Adrenal gland (tissue), 12 donors: ENCODE results near the gene CT45A10. TPM values are rescaled to one million over a fixed set of nuclear protein-coding genes. Genes with fewer than 3 reads are reported as not detected.
"Not testable (repeated sequence)": the region's sequence is repeated elsewhere in the genome, so short reads cannot be mapped to it uniquely, and the experiment has no call there.

Experiments
- DNase-seq, 7 donors: peaks; one replicate each; pipeline ENCODE4 v3.0.0-alpha.2; 2019 to 2020
- H3K27ac ChIP-seq, 5 donors: fragments of 200-600 bp; sonication (generic) in 4 of 5; 1 replicate in 3 of 5; 2 replicates in 2 of 5; pipeline versions ENCODE4 v1.5.1 to v1.8.0; 2016 to 2020; ENCODE audit warnings: mild to moderate bottlenecking in 1 of 5
- H3K27me3 ChIP-seq: fragments of 200-600 bp; 2 replicates; pipeline ENCODE4 v1.8.0; 2021
- H3K36me3 ChIP-seq, 2 donors: fragments of 200-600 bp; replicated peaks in 1 of 2; 1 replicate in 1 of 2; 2 replicates in 1 of 2; pipeline versions ENCODE4 v1.5.1 to v1.8.0; 2018 to 2022
- H3K4me1 ChIP-seq, 2 donors: fragments of 200-600 bp; replicated peaks in 1 of 2; 1 replicate in 1 of 2; 2 replicates in 1 of 2; pipeline versions ENCODE4 v1.5.1 to v1.8.0; 2018 to 2021
- H3K4me3 ChIP-seq, 4 donors: fragments of 200-600 bp; sonication (generic) in 3 of 4; one replicate each; pipeline ENCODE4 v1.5.1; 2016 to 2018
- H3K9me3 ChIP-seq, 3 donors: fragments of 200-600 bp; sonication (generic) in 1 of 3; replicated peaks in 1 of 3; 1 replicate in 2 of 3; 2 replicates in 1 of 3; pipeline versions ENCODE4 v1.5.1 to v1.8.0; 2016 to 2021
- POLR2A ChIP-seq, 2 donors: fragments of 450-650 bp; IDR thresholded peaks; one replicate each; pipeline ENCODE4 v1.6.1; 2017; ENCODE audit warnings: antibody characterized with exemption in 2 of 2, mild to moderate bottlenecking in 2 of 2, moderate library complexity in 1 of 2
- WGBS, 4 donors: extraction: QIAGEN DNeasy Blood & Tissue Kit in 2 of 4; methylation state at CpG; one replicate each; pipeline versions ENCODE4 v1.1.5 to v1.1.7; 2013 to 2017; 5-methylcytosine and 5-hydroxymethylcytosine counted together
- intact Hi-C, 2 donors: fragments of 100-400 bp; cut with DNase I; formaldehyde crosslinking; loops; one replicate each; pipeline versions ENCODE4 v1.14.1 to v1.15.0; 2022 to 2023
- polyA plus RNA-seq, 3 donors: library from polyadenylated mRNA; stranded (reverse); fragments of 200-250 nt in 2 of 3; fragments of 350-450 nt in 1 of 3; fragmentation: Illumina TruSeq in 1 of 3; extraction: RNeasy Lipid Tissue Mini Kit (QIAGEN cat#74804) in 1 of 3; gene quantifications; one replicate each; pipeline ENCODE4 v1.2.3, GENCODE V29; 2013 to 2014
- total RNA-seq, 9 donors: library from RNA; depleted of rRNA in 4 of 9; stranded (reverse); fragments of >200 nt in 4 of 9; fragments of 120-200 nt in 1 of 9; fragmentation: NEBNext Ultra II Directional in 1 of 9; extraction: Animal tissue kit (Norgen Biotek cat#: 25700) in 1 of 9; gene quantifications; one replicate each; pipeline versions ENCODE4 v1.1.0 to v1.2.4, GENCODE V29; 2013 to 2023
- TF ChIP-seq, protein P1 (sequence below), 6 experiments: fragments of 450-650 bp in 4 of 6; fragments of 200-600 bp in 2 of 6; sonication (generic) in 1 of 6; IDR thresholded peaks; 1 replicate in 5 of 6; 2 replicates in 1 of 6; pipeline versions ENCODE4 v1.5.1 to v1.8.0; 2016 to 2021; ENCODE audit warnings: antibody characterized with exemption in 6 of 6, mild to moderate bottlenecking in 2 of 6, moderate library complexity in 1 of 6
- donor health status: healthy with polysubstance abuse.
- donor health status: Bipolar disorder and iron deficiency.
- donor health status: DM: yes; HTN: yes; CAD: no.
- donor health status: DM: no; HTN: no; CAD: no.
- donor health status: DM: no; HTN: no; CAD: no.
- donor health status: DM: yes; HTN: yes; CAD: no.

Gene CT45A10
- total and polyA plus RNA-seq, 12 donors: not detected

DNA sequence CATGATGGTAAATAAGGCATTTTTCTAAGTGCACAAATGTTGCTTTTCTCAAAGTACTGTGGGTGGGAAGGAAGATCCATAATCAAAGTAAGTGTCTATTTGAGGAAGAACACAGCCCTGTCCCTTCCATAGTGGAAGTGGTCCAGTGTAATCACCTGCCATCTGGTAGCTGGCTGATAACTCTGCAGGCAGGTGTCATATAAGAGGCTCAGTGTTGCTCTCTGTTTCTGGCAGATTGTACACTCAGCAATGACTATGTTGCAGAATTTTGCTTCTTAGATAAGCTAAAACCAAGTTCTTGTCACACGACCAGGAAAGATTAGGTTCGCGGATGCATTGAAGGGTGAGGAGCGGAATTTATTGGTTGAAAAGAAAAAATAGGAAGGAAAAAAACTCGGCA, 21.2 kb upstream of the CT45A10 start:
- intact Hi-C loops: no loop called here
- 75 to 89% (median 80%) methylated on average over 5 of the region's 5 CpGs for WGBS, 4 donors
- H3K4me3 ChIP-seq: no peak overlapping the region

DNA sequence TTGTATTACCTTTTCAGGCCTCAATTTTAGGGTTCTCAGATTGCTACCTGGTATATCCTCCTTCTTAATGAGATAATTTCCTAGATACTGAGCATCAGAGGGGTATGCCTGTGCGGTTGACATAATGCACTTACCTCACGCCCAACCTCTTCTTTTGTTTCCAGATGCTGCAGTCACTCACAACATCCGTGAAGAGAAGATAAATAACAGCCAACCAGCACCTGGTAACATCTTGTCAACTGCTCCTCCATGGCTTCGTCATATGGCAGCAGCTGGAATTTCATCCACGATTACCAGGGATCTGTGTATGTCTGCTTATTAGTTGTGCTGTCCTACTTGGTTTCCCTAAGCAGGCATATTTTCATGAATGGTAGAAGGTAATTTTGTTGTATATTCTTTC, 17.0 kb upstream of the CT45A10 start:
- no peaks in the 10 kb centered on the region for H3K36me3 ChIP-seq
- no peak overlapping the region for H3K4me3 ChIP-seq
- 58 to 74% (median 63%) methylated on average over 5 of the region's 5 CpGs for WGBS, 4 donors
- no peaks in the 10 kb centered on the region for H3K9me3 ChIP-seq
- TF ChIP-seq POLR2A (IDR thresholded peaks at IDR 0.05): no peak
- TF ChIP-seq, protein P1, sequence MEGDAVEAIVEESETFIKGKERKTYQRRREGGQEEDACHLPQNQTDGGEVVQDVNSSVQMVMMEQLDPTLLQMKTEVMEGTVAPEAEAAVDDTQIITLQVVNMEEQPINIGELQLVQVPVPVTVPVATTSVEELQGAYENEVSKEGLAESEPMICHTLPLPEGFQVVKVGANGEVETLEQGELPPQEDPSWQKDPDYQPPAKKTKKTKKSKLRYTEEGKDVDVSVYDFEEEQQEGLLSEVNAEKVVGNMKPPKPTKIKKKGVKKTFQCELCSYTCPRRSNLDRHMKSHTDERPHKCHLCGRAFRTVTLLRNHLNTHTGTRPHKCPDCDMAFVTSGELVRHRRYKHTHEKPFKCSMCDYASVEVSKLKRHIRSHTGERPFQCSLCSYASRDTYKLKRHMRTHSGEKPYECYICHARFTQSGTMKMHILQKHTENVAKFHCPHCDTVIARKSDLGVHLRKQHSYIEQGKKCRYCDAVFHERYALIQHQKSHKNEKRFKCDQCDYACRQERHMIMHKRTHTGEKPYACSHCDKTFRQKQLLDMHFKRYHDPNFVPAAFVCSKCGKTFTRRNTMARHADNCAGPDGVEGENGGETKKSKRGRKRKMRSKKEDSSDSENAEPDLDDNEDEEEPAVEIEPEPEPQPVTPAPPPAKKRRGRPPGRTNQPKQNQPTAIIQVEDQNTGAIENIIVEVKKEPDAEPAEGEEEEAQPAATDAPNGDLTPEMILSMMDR (IDR thresholded peaks at IDR 0.05): no peak
- no peak overlapping the region for H3K27ac ChIP-seq
- DNase-seq: no peak
- peaks cover 7% of the 10 kb centered on the region for H3K27me3 ChIP-seq
- no peaks in the 10 kb centered on the region for H3K4me1 ChIP-seq
- intact Hi-C loops: no loop called here

More for the DNA sequence above, 21.2 kb upstream of the CT45A10 start:
- Histone ChIP-seq H3K27ac (no peak overlapping the region), H3K9me3 (no peaks in the 10 kb centered on the region), H3K27me3 (peaks cover 7% of the 10 kb centered on the region), H3K4me1 (no peaks in the 10 kb centered on the region), H3K36me3 (no peaks in the 10 kb centered on the region)
- TF ChIP-seq, protein P1 (IDR thresholded peaks at IDR 0.05): no peak
- no peak for TF ChIP-seq POLR2A (IDR thresholded peaks at IDR 0.05)
- no peak for DNase-seq

DNA sequence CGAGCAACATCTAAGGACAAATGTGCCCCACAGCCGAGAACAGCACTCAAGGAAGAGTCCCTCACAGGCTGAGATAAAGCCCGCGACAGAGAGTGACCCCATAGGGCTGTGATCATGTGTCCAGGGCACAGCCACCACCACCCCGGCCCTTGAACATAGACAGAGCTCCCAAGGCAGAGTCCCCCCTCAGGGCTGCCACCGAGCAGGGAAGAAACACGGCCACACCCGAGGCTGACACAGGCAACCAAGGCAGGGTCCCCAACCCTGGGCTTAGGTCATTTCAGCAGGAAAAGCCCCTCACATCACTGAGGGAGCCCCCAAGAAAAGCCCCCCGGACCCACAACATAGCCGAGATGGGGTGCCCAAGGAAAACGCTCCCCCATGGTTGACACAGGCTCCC, 463 bp downstream of the CT45A10 start:
- H3K27me3 ChIP-seq: peaks cover 5% of the 10 kb centered on the region
- intact Hi-C loops: no loop called here
- TF ChIP-seq, protein P1 (IDR thresholded peaks at IDR 0.05): no peak
- 74 to 92% (median 84%) methylated on average over 2 to 11 of the region's 11 CpGs for WGBS, 4 donors
- H3K36me3 ChIP-seq: no peaks in the 10 kb centered on the region
- H3K4me1 ChIP-seq: no peaks in the 10 kb centered on the region
- no peaks in the 10 kb centered on the region for H3K9me3 ChIP-seq
- H3K4me3 ChIP-seq: no peak overlapping the region
- DNase-seq: no peak
- no peak overlapping the region for H3K27ac ChIP-seq

DNA sequence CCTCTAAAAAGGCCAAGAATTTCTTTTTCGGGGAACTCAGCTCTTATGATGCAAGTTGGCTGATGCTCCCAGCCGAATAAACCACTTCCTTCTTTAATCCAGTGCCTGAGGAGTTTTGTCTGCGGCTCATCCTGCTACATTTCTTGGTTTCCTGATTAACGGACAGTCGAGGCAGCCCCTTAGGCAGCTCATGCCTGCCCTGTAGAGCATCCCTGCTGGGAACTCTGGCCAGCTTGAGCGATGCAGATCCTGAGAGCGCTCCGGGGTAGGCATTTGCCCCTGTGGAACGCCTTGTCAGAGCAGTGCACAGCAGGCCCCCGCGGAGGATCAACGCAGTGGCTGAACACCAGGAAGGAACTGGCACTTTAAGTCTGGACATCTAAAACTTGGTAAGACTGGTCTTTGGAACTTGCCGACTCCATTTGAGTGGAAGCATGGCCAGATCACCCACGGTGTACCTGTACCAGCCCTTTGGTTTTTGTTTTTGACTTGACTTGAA, 3.1 kb downstream of the CT45A10 start:
- intact Hi-C loops: no loop called here
- H3K27ac ChIP-seq: no peak overlapping the region
- no peak for TF ChIP-seq POLR2A (IDR thresholded peaks at IDR 0.05)
- TF ChIP-seq, protein P1 (IDR thresholded peaks at IDR 0.05): no peak
- no peaks in the 10 kb centered on the region for H3K9me3 ChIP-seq
- H3K4me1 ChIP-seq: no peaks in the 10 kb centered on the region
- H3K36me3 ChIP-seq: no peaks in the 10 kb centered on the region
- 75 to 87% (median 84%) methylated on average over 7 to 14 of the region's 14 CpGs for WGBS, 4 donors
- H3K4me3 ChIP-seq: no peak overlapping the region
- peaks cover 5% of the 10 kb centered on the region for H3K27me3 ChIP-seq
- no peak for DNase-seq

DNA sequence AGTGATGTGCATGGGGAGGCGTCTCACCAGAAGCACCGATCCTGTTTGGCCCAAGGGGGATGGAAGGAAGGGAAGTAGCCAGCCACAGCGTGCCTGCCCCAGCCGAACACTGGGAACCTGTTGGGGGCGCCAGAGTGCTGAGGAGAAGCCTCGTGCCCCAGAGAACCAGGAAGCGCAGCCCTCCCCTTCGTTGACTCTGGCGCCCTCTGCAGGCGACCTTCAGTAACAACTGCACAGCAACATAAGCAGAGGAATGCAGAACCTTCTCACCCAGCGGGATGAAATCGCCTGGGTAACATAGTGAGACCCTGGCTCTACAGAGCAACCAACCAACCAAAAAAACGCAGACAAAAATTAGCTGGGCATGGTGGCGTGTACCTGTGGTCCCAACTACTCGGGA, 4.3 kb downstream of the CT45A10 start:
- H3K4me3 ChIP-seq, intact Hi-C loops, H3K27ac ChIP-seq, H3K27me3 ChIP-seq, H3K36me3 ChIP-seq, H3K9me3 ChIP-seq, DNase-seq, H3K4me1 ChIP-seq: not testable (repeated sequence)
- 57 to 67% (median 64%) methylated on average over 11 to 14 of the region's 15 CpGs; no CpG with 5 or more reads in 1 of the 4 donors for WGBS, 4 donors

DNA sequence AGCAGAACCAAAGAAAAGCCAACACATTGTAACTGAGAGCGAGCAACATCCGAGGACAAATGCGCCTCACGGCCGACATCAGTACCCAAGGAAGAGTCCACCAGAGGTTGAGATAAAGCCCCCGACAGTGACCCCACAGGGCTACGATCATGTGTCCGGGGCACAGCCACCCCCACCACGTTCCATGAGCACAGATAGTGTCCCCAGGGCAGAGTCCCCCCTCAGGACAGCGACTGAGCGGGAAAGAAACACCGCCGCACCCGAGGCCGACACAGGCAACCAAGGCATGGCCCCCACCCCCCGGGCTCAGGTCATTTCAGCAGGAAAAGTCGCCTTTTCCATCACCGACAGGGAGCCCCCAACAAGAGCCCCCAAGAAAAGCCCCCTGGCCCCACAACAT, 5.0 kb downstream of the CT45A10 start:
- 82 to 89% (median 87%) methylated on average over 7 to 11 of the region's 18 CpGs for WGBS, 4 donors
- intact Hi-C loops: not testable (repeated sequence)

DNA sequence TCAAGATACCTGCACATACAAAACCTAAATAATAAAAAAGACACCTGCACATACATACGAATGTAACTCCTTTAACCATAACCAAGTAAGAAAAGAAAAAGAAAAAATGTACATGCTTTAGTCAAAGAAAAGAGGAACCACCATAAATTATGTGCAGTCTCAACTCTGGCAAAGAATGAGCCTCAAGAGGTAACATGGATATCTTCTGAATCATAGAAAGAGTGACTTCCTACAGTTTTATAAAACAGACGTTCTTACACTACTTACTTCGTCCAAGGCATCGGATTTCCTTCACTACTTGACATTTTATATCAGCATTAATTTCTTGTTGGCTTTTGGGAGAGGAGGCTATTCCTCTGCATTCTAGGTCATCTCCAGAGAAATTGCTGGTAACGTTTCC, 10.5 kb downstream of the CT45A10 start:
- WGBS, 4 donors: 43 to 58% (median 47%) methylated on average over 3 to 4 of the region's 5 CpGs
- DNase-seq, H3K4me1 ChIP-seq, H3K27me3 ChIP-seq, H3K4me3 ChIP-seq, H3K27ac ChIP-seq, H3K9me3 ChIP-seq, intact Hi-C loops, H3K36me3 ChIP-seq: not testable (repeated sequence)

More for the DNA sequence above, 5.0 kb downstream of the CT45A10 start:
- H3K36me3 ChIP-seq, H3K4me3 ChIP-seq, H3K9me3 ChIP-seq, H3K27ac ChIP-seq, H3K4me1 ChIP-seq, DNase-seq, H3K27me3 ChIP-seq: not testable (repeated sequence)

DNA sequence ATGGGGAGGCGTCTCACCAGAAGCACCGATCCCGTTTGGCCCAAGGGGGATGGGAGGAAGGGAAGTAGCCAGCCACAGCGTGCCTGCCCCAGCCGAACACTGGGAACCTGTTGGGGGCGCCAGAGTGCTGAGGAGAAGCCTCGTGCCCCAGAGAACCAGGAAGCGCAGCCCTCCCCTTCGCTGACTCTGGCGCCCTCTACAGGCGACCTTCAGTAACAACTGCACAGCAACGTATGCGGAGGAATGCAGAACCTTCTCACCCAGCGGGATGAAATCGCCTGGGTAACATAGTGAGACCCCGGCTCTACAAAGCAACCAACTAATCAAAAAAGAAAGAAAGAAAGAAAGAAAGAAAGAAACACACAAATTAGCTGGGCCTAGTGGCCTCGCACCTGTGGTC, 21.5 kb downstream of the CT45A10 start, which contains the start of gene CT45A9:
CT45A9 (minus strand) TSS at position 101 of the 400 bp plus-strand sequence. CDS start 3,751 bp downstream, outside the sequence.
- WGBS, 4 donors: no CpG with 5 or more reads among the region's 17 CpGs
- H3K9me3 ChIP-seq, DNase-seq, H3K27me3 ChIP-seq, intact Hi-C loops, H3K27ac ChIP-seq, H3K4me3 ChIP-seq, H3K4me1 ChIP-seq, H3K36me3 ChIP-seq: not testable (repeated sequence)
